Parathyroid adenoma (tissue), 2 donors: Measurements from ENCODE around the gene DGCR8.

Source experiments
- H2AFZ ChIP-seq: fragments of 300-600 bp; sonication (generic); one replicate; pipeline ENCODE4 v1.7.0; 2017; ENCODE audit warnings: antibody characterized with exemption, mild to moderate bottlenecking
- H3K27ac ChIP-seq: fragments of 300-600 bp; sonication (generic); one replicate; pipeline ENCODE4 v1.7.0; 2017
- H3K27me3 ChIP-seq: fragments of 300-600 bp; sonication (generic); one replicate; pipeline ENCODE4 v1.7.0; 2017; ENCODE audit warnings: low read length; ENCODE audit not compliant: control insufficient read depth, insufficient read depth
- H3K36me3 ChIP-seq: fragments of 300-600 bp; sonication (generic); one replicate; pipeline ENCODE4 v1.7.0; 2017; ENCODE audit warnings: low read length; ENCODE audit not compliant: control insufficient read depth, insufficient read depth
- H3K4me1 ChIP-seq: fragments of 300-600 bp; sonication (generic); one replicate; pipeline ENCODE4 v1.7.0; 2017; ENCODE audit warnings: control low read depth
- H3K4me2 ChIP-seq: fragments of 300-600 bp; sonication (generic); one replicate; pipeline ENCODE4 v1.7.0; 2017; ENCODE audit warnings: low read length
- H3K4me3 ChIP-seq: fragments of 300-600 bp; sonication (generic); one replicate; pipeline ENCODE4 v1.7.0; 2017; ENCODE audit warnings: low read depth, low read length
- H3K79me2 ChIP-seq: fragments of 300-600 bp; sonication (generic); one replicate; pipeline ENCODE4 v1.7.0; 2017; ENCODE audit warnings: control low read depth
- H3K9ac ChIP-seq: fragments of 300-600 bp; sonication (generic); one replicate; pipeline ENCODE4 v1.7.0; 2017; ENCODE audit warnings: mild to moderate bottlenecking
- H3K9me3 ChIP-seq: fragments of 300-600 bp; sonication (generic); one replicate; pipeline ENCODE4 v1.7.0; 2017; ENCODE audit warnings: low read length; ENCODE audit not compliant: control insufficient read depth
- CTCF ChIP-seq: fragments of 300-600 bp; sonication (generic); IDR thresholded peaks from one replicate; pipeline ENCODE4 v1.7.0; 2017; ENCODE audit warnings: antibody characterized with exemption, mild to moderate bottlenecking
- donor health status: primary hyperparathyroidism.

The DGCR8 gene

GRCh38 chr22:20062043-20062765 lies 17.8 kb upstream of the DGCR8 start:
- H3K4me2 ChIP-seq, result no peak overlapping the region
- H3K27ac ChIP-seq, result no peak overlapping the region

DNA sequence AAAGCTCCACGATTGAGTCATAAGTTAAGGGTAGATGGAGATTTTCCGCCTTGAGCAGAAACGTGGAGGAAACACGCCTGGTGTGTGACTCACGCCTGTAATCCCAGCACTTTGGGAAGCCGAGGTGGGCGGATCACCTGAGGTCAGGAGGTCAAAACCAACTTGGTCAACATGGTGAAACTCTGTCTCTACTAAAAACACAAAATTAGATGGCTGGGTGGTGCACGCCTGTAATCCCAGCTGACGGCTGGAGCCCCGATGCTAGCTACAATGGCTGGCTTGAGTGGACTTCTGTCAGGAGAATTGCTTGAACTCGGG lies 17.3 kb upstream of the DGCR8 start:
- Histone ChIP-seq H3K4me2 (no peak overlapping the region), H2AFZ (no peak overlapping the region), H3K9me3 (no peaks in the 10 kb centered on the region), H3K9ac (no peak overlapping the region), H3K79me2 (no peaks in the 10 kb centered on the region), H3K36me3 (no peaks in the 10 kb centered on the region), H3K27me3 (no peaks in the 10 kb centered on the region), H3K4me3 (no peak overlapping the region), H3K27ac (no peak overlapping the region), H3K4me1 (no peaks in the 10 kb centered on the region)
- TF ChIP-seq CTCF, result no peak

More at GRCh38 chr22:20062043-20062765, 17.8 kb upstream of the DGCR8 start:
- Histone ChIP-seq H3K4me1 (no peaks in the 10 kb centered on the region), H3K4me3 (no peak overlapping the region), H3K36me3 (no peaks in the 10 kb centered on the region), H3K9me3 (no peaks in the 10 kb centered on the region), H2AFZ (no peak overlapping the region), H3K9ac (no peak overlapping the region), H3K79me2 (no peaks in the 10 kb centered on the region), H3K27me3 (no peaks in the 10 kb centered on the region)
- TF ChIP-seq CTCF, result no peak

DNA sequence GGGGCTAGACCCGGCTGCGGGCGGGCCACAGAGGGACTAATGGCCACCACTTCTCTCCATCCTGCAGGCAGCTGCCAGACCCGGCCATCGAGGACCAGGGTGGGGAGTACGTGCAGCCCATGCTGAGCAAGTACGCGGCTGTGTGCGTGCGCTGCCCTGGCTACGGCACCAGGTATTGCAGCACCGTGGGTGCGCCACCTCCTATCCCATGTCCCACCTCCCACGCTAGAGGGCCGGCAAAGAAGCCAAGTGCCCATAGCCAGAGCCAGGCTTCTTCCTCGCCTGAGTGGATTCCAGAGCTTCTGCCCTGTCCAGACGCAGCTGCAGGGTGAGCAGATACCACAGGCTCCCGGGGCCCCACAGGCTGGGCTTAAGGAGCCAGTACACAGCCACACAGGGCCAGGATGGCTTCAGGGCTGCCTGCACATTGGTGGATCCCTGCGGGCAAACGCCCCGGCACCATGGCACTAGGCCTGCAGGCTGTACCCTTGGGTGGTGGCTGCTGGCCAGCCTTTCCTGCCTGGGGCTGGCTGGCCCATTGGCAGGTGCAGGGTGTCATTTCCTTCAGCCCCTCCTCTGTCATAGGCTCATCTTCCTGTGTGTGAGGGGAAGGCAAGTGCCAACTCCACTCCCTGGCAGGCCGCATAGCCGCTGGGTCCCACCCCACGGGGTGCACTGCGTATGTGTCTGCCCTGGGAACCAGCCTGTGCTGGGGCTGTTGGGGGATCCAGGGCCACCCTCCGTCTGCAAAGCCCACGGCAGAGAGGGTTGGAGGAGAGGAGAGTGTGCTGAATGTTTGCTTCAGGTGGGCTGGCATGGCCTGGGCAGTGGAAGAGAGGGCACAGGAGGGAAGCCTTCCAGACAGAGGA lies 16.5 kb upstream of the DGCR8 start:
- Histone ChIP-seq H3K4me1 (no peaks in the 10 kb centered on the region), H3K36me3 (no peaks in the 10 kb centered on the region), H3K4me2 (no peak overlapping the region), H3K9me3 (no peaks in the 10 kb centered on the region), H3K27ac (no peak overlapping the region), H3K79me2 (no peaks in the 10 kb centered on the region), H2AFZ (no peak overlapping the region), H3K27me3 (no peaks in the 10 kb centered on the region), H3K4me3 (no peak overlapping the region), H3K9ac (no peak overlapping the region)
- no peak for TF ChIP-seq CTCF

DNA sequence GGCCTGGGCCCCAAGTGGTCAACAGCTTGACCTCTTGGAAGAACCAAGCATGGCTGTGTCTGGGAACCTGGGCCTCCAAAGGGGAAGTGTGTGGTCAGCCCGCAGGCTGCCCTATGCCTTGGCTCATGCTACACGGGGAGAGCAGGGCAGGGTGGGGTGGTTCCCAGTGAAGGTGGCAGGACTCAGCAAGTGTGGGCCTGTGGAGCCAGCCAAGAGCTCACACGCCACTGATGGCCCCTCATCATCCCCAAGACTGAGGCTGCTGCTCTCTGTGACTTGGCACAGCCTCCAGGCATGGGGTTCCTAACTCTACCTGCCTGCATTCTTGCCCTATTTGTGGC lies 15.9 kb upstream of the DGCR8 start:
- Histone ChIP-seq H3K9me3 (no peaks in the 10 kb centered on the region), H3K79me2 (no peaks in the 10 kb centered on the region), H3K27ac (no peak overlapping the region), H3K27me3 (no peaks in the 10 kb centered on the region), H3K4me3 (no peak overlapping the region), H2AFZ (no peak overlapping the region), H3K9ac (no peak overlapping the region), H3K4me1 (no peaks in the 10 kb centered on the region), H3K36me3 (no peaks in the 10 kb centered on the region), H3K4me2 (no peak overlapping the region)
- TF ChIP-seq CTCF, result no peak
